WTC11 (cell line): Measurements from ENCODE around the gene SLC44A5. TPM values are rescaled to one million over a fixed set of nuclear protein-coding genes. Genes with fewer than 3 reads are reported as not detected.

Experiments used
- ATAC-seq: fragments of 200-7000 bp; cut with Tn5 transposase; 2 replicates; pipeline ENCODE4 v1.10.0; 2021; ENCODE audit warnings: mild to moderate bottlenecking, moderate library complexity
- CTCF ChIA-PET: fragments of 300-600 bp; sonication (Branson Sonifier 250); formaldehyde crosslinking; loops from one replicate; lab custom pipeline; 2021; ENCODE audit warnings: antibody characterized with exemption; lab: Charles Lee
- POLR2A ChIA-PET: fragments of 350-600 bp; sonication (Branson Sonifier 250); formaldehyde crosslinking; loops from one replicate; lab custom pipeline; 2021; ENCODE audit warnings: antibody characterized with exemption; lab: Charles Lee
- DNase-seq: peaks from one replicate; pipeline ENCODE4 v3.0.0; 2021; ENCODE audit warnings: low spot score
- H3K27ac Mint-ChIP-seq: 2 replicates; pipeline ENCODE4 v1.8.0; 2021; ENCODE audit warnings: mixed read lengths
- H3K27me3 Mint-ChIP-seq: 2 replicates; pipeline ENCODE4 v1.8.0; 2021; ENCODE audit warnings: low read depth, mild to moderate bottlenecking, moderate library complexity, mixed read lengths
- H3K36me3 Mint-ChIP-seq: 2 replicates; pipeline ENCODE4 v1.8.0; 2021; ENCODE audit warnings: mixed read lengths
- H3K4me1 Mint-ChIP-seq: 2 replicates; pipeline ENCODE4 v1.8.0; 2022; ENCODE audit warnings: mixed read lengths
- H3K4me3 Mint-ChIP-seq: 2 replicates; pipeline ENCODE4 v1.8.0; 2021; ENCODE audit warnings: mild to moderate bottlenecking, moderate library complexity, mixed read lengths
- H3K9me3 Mint-ChIP-seq: 2 replicates; pipeline ENCODE4 v1.8.0; 2021; ENCODE audit warnings: mixed read lengths
- CBFB ChIP-seq: sonication (generic); formaldehyde crosslinking; IDR thresholded peaks from 2 replicates; pipeline ENCODE4 v1.8.1; 2022; ENCODE audit warnings: mild to moderate bottlenecking, low read depth, missing genetic modification reagents
- CREB1 ChIP-seq: sonication (generic); formaldehyde crosslinking; IDR thresholded peaks from 2 replicates; pipeline ENCODE4 v1.8.0; 2023; ENCODE audit warnings: mild to moderate bottlenecking, missing genetic modification reagents
- ETV6 ChIP-seq: sonication (generic); formaldehyde crosslinking; IDR thresholded peaks from 2 replicates; pipeline ENCODE4 v1.8.1; 2022; ENCODE audit warnings: mild to moderate bottlenecking, missing genetic modification reagents
- GABPB1 ChIP-seq: sonication (generic); formaldehyde crosslinking; IDR thresholded peaks from 2 replicates; pipeline ENCODE4 v1.8.1; 2023; ENCODE audit warnings: mild to moderate bottlenecking, missing genetic modification reagents
- GTF2I ChIP-seq: fragments of 250-450 bp; sonication (Bioruptor Pico); conservative IDR thresholded peaks from 2 replicates; pipeline ENCODE4 v1.4.0; 2021; ENCODE audit warnings: mild to moderate bottlenecking
- NFE2L1 ChIP-seq: sonication (generic); formaldehyde crosslinking; IDR thresholded peaks from 2 replicates; pipeline ENCODE4 v1.8.1; 2023; ENCODE audit warnings: missing genetic modification reagents
- NR2C2 ChIP-seq: sonication (generic); formaldehyde crosslinking; IDR thresholded peaks from 2 replicates; pipeline ENCODE4 v1.8.0; 2022; ENCODE audit warnings: mild to moderate bottlenecking, missing genetic modification reagents
- OVOL2 ChIP-seq: fragments of 250-450 bp; sonication (Bioruptor Pico); IDR thresholded peaks from 2 replicates; pipeline ENCODE4 v1.9.0; 2021; ENCODE audit warnings: mild to moderate bottlenecking, borderline replicate concordance
- RELA ChIP-seq: sonication (generic); formaldehyde crosslinking; IDR thresholded peaks from 2 replicates; pipeline ENCODE4 v1.8.1; 2022; ENCODE audit warnings: missing genetic modification reagents, mild to moderate bottlenecking, borderline replicate concordance
- TCF7 ChIP-seq: sonication (generic); formaldehyde crosslinking; IDR thresholded peaks from 2 replicates; pipeline ENCODE4 v1.8.0; 2022; ENCODE audit warnings: mild to moderate bottlenecking, low read depth, missing genetic modification reagents, moderate library complexity
- ZNF219 ChIP-seq: sonication (generic); formaldehyde crosslinking; IDR thresholded peaks from 2 replicates; pipeline ENCODE4 v1.8.0; 2023; ENCODE audit warnings: missing genetic modification reagents, mild to moderate bottlenecking, borderline replicate concordance
- total RNA-seq: library from RNA; stranded (reverse); gene quantifications from 3 replicates; pipeline ENCODE4 v1.2.3, GENCODE V29; 2021
- TF ChIP-seq, protein P1 (sequence below): sonication (generic); formaldehyde crosslinking; IDR thresholded peaks from 2 replicates; pipeline ENCODE4 v1.8.1; 2022; ENCODE audit warnings: low read depth, mild to moderate bottlenecking, moderate library complexity, missing genetic modification reagents, borderline replicate concordance
- TF ChIP-seq, protein P2 (sequence below): sonication (generic); formaldehyde crosslinking; IDR thresholded peaks from 2 replicates; pipeline ENCODE4 v1.8.1; 2023; ENCODE audit warnings: mild to moderate bottlenecking, moderate library complexity, missing genetic modification reagents
- TF ChIP-seq, protein P3 (sequence below): sonication (generic); formaldehyde crosslinking; conservative IDR thresholded peaks from 2 replicates; pipeline ENCODE4 v1.8.1; 2022; ENCODE audit warnings: mild to moderate bottlenecking, missing genetic modification reagents
- TF ChIP-seq, protein P4 (sequence below): fragments of 250-450 bp; sonication (Bioruptor Pico); IDR thresholded peaks from 2 replicates; pipeline ENCODE4 v1.9.0; 2021; ENCODE audit warnings: mild to moderate bottlenecking
- TF ChIP-seq, protein P5 (sequence below): sonication (generic); formaldehyde crosslinking; IDR thresholded peaks from 2 replicates; pipeline ENCODE4 v1.8.0; 2023; ENCODE audit warnings: missing genetic modification reagents
- TF ChIP-seq, protein P6 (sequence below): sonication (generic); formaldehyde crosslinking; IDR thresholded peaks from 2 replicates; pipeline ENCODE4 v1.8.0; 2022; ENCODE audit warnings: mild to moderate bottlenecking, missing genetic modification reagents
- TF ChIP-seq, protein P7 (sequence below): sonication (generic); formaldehyde crosslinking; IDR thresholded peaks from 2 replicates; pipeline ENCODE4 v1.8.1; 2022; ENCODE audit warnings: low read depth, missing genetic modification reagents, borderline replicate concordance
- TF ChIP-seq, protein P8 (sequence below): fragments of 200-600 bp; IDR thresholded peaks from 2 replicates; pipeline ENCODE4 v1.8.0; 2022; ENCODE audit warnings: antibody characterized with exemption
- TF ChIP-seq, protein P9 (sequence below): fragments of 250-450 bp; sonication (Bioruptor Pico); IDR thresholded peaks from 2 replicates; pipeline ENCODE4 v1.9.0; 2021; ENCODE audit warnings: mild to moderate bottlenecking, borderline replicate concordance

Gene SLC44A5
- total RNA-seq, 1 experiment from 2014 or later, result 1.8 TPM

DNA sequence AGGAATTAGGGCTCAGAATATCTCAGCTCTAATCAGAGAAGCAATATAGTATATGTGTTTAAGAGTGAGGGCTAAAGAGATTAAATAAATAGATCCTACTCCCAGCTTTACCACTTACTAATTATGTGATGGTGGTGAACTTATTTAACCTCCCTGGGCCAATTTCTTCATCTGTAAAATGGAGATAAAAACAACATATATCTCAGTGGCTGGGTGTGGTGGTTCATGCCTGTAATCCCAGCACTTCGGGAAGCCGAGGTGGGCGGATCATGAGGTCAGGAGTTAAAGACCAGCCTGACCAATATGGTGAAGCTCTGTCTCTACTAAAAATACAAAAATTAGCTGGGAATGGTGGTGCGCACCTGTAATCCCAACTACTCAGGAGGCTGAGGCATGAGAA lies 135.2 kb downstream of the SLC44A5 start:
- H3K4me1 Mint-ChIP-seq, result no peaks in the 10 kb centered on the region
- DNase-seq (no peak), ATAC-seq (no peak)
- H3K9me3 Mint-ChIP-seq, result peaks cover 19% of the 10 kb centered on the region
- H3K27me3 Mint-ChIP-seq, result no peaks in the 10 kb centered on the region
- CTCF ChIA-PET, result no interaction called here
- H3K36me3 Mint-ChIP-seq, result 0 out of 2 replicates have a peak, but pooled peaks cover 3% of the 10 kb centered on the region
- H3K4me3 Mint-ChIP-seq, result no peak overlapping the region
- POLR2A ChIA-PET, result no interaction called here
- H3K27ac Mint-ChIP-seq, result no peak overlapping the region
- TF ChIP-seq ETV6 (no peak), NFE2L1 (CRISPR knock-in tag) (no peak), NR2C2 (no peak), TCF7 (no peak), CBFB (CRISPR knock-in tag) (no peak), OVOL2 (CRISPR knock-in tag) (no peak), ZNF219 (CRISPR knock-in tag) (no peak), GTF2I (CRISPR knock-in tag) (no peak), RELA (no peak)
- TF ChIP-seq, protein P1, sequence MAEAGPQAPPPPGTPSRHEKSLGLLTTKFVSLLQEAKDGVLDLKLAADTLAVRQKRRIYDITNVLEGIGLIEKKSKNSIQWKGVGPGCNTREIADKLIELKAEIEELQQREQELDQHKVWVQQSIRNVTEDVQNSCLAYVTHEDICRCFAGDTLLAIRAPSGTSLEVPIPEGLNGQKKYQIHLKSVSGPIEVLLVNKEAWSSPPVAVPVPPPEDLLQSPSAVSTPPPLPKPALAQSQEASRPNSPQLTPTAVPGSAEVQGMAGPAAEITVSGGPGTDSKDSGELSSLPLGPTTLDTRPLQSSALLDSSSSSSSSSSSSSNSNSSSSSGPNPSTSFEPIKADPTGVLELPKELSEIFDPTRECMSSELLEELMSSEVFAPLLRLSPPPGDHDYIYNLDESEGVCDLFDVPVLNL (CRISPR knock-in tag), result no peak
- TF ChIP-seq, protein P2, sequence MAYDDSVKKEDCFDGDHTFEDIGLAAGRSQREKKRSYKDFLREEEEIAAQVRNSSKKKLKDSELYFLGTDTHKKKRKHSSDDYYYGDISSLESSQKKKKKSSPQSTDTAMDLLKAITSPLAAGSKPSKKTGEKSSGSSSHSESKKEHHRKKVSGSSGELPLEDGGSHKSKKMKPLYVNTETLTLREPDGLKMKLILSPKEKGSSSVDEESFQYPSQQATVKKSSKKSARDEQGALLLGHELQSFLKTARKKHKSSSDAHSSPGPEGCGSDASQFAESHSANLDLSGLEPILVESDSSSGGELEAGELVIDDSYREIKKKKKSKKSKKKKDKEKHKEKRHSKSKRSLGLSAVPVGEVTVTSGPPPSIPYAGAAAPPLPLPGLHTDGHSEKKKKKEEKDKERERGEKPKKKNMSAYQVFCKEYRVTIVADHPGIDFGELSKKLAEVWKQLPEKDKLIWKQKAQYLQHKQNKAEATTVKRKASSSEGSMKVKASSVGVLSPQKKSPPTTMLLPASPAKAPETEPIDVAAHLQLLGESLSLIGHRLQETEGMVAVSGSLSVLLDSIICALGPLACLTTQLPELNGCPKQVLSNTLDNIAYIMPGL, result no peak
- TF ChIP-seq, protein P3, sequence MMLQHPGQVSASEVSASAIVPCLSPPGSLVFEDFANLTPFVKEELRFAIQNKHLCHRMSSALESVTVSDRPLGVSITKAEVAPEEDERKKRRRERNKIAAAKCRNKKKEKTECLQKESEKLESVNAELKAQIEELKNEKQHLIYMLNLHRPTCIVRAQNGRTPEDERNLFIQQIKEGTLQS (CRISPR knock-in tag), result no peak
- TF ChIP-seq, protein P4, sequence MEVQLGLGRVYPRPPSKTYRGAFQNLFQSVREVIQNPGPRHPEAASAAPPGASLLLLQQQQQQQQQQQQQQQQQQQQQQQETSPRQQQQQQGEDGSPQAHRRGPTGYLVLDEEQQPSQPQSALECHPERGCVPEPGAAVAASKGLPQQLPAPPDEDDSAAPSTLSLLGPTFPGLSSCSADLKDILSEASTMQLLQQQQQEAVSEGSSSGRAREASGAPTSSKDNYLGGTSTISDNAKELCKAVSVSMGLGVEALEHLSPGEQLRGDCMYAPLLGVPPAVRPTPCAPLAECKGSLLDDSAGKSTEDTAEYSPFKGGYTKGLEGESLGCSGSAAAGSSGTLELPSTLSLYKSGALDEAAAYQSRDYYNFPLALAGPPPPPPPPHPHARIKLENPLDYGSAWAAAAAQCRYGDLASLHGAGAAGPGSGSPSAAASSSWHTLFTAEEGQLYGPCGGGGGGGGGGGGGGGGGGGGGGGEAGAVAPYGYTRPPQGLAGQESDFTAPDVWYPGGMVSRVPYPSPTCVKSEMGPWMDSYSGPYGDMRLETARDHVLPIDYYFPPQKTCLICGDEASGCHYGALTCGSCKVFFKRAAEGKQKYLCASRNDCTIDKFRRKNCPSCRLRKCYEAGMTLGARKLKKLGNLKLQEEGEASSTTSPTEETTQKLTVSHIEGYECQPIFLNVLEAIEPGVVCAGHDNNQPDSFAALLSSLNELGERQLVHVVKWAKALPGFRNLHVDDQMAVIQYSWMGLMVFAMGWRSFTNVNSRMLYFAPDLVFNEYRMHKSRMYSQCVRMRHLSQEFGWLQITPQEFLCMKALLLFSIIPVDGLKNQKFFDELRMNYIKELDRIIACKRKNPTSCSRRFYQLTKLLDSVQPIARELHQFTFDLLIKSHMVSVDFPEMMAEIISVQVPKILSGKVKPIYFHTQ (CRISPR knock-in tag), result no peak
- TF ChIP-seq, protein P5, sequence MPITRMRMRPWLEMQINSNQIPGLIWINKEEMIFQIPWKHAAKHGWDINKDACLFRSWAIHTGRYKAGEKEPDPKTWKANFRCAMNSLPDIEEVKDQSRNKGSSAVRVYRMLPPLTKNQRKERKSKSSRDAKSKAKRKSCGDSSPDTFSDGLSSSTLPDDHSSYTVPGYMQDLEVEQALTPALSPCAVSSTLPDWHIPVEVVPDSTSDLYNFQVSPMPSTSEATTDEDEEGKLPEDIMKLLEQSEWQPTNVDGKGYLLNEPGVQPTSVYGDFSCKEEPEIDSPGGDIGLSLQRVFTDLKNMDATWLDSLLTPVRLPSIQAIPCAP, result no peak
- TF ChIP-seq, protein P6, sequence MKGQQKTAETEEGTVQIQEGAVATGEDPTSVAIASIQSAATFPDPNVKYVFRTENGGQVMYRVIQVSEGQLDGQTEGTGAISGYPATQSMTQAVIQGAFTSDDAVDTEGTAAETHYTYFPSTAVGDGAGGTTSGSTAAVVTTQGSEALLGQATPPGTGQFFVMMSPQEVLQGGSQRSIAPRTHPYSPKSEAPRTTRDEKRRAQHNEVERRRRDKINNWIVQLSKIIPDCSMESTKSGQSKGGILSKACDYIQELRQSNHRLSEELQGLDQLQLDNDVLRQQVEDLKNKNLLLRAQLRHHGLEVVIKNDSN, result no peak
- TF ChIP-seq, protein P7, sequence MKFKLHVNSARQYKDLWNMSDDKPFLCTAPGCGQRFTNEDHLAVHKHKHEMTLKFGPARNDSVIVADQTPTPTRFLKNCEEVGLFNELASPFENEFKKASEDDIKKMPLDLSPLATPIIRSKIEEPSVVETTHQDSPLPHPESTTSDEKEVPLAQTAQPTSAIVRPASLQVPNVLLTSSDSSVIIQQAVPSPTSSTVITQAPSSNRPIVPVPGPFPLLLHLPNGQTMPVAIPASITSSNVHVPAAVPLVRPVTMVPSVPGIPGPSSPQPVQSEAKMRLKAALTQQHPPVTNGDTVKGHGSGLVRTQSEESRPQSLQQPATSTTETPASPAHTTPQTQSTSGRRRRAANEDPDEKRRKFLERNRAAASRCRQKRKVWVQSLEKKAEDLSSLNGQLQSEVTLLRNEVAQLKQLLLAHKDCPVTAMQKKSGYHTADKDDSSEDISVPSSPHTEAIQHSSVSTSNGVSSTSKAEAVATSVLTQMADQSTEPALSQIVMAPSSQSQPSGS (CRISPR knock-in tag), result no peak

DNA sequence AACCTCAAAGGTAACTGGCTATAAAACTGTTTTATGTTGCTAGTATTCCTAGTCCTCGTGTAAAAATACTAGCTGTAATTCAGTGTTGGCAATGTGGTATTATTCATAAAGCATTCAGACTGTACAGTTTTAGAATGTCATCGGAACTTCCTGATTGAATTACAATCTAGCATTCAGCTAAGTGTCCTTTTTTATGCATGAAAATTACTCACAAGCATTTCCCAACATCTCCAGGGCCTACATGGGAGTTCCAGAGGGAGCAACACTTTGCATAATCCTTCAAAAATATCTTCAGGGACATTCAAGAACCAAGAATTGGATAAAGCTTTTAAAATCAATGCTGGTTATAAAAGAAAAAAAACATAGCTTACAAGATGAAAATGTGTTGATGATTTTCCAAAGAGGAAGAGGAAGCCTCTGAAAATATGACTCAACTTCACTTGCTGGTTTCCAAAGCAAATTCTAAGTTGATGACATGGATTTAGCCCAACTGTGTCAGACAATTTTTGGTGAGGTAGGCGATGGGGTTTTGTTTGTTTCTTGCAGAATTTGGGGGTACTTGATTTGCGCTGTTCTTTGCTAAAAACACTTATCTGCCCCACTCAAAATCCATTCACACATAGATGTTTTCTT lies 137.8 kb downstream of the SLC44A5 start:
- Mint-ChIP-seq H3K4me3 (no peak overlapping the region), H3K27ac (no peak overlapping the region), H3K9me3 (peaks cover 19% of the 10 kb centered on the region), H3K4me1 (no peaks in the 10 kb centered on the region), H3K36me3 (0 out of 2 replicates have a peak, but pooled peaks cover 3% of the 10 kb centered on the region), H3K27me3 (no peaks in the 10 kb centered on the region)
- no peak for ATAC-seq
- ChIA-PET CTCF (no interaction called here), POLR2A (no interaction called here)
- no peak for DNase-seq
- TF ChIP-seq, protein P8, sequence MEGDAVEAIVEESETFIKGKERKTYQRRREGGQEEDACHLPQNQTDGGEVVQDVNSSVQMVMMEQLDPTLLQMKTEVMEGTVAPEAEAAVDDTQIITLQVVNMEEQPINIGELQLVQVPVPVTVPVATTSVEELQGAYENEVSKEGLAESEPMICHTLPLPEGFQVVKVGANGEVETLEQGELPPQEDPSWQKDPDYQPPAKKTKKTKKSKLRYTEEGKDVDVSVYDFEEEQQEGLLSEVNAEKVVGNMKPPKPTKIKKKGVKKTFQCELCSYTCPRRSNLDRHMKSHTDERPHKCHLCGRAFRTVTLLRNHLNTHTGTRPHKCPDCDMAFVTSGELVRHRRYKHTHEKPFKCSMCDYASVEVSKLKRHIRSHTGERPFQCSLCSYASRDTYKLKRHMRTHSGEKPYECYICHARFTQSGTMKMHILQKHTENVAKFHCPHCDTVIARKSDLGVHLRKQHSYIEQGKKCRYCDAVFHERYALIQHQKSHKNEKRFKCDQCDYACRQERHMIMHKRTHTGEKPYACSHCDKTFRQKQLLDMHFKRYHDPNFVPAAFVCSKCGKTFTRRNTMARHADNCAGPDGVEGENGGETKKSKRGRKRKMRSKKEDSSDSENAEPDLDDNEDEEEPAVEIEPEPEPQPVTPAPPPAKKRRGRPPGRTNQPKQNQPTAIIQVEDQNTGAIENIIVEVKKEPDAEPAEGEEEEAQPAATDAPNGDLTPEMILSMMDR, result no peak
- TF ChIP-seq, protein P9, sequence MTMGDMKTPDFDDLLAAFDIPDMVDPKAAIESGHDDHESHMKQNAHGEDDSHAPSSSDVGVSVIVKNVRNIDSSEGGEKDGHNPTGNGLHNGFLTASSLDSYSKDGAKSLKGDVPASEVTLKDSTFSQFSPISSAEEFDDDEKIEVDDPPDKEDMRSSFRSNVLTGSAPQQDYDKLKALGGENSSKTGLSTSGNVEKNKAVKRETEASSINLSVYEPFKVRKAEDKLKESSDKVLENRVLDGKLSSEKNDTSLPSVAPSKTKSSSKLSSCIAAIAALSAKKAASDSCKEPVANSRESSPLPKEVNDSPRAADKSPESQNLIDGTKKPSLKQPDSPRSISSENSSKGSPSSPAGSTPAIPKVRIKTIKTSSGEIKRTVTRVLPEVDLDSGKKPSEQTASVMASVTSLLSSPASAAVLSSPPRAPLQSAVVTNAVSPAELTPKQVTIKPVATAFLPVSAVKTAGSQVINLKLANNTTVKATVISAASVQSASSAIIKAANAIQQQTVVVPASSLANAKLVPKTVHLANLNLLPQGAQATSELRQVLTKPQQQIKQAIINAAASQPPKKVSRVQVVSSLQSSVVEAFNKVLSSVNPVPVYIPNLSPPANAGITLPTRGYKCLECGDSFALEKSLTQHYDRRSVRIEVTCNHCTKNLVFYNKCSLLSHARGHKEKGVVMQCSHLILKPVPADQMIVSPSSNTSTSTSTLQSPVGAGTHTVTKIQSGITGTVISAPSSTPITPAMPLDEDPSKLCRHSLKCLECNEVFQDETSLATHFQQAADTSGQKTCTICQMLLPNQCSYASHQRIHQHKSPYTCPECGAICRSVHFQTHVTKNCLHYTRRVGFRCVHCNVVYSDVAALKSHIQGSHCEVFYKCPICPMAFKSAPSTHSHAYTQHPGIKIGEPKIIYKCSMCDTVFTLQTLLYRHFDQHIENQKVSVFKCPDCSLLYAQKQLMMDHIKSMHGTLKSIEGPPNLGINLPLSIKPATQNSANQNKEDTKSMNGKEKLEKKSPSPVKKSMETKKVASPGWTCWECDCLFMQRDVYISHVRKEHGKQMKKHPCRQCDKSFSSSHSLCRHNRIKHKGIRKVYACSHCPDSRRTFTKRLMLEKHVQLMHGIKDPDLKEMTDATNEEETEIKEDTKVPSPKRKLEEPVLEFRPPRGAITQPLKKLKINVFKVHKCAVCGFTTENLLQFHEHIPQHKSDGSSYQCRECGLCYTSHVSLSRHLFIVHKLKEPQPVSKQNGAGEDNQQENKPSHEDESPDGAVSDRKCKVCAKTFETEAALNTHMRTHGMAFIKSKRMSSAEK (CRISPR knock-in tag), result no peak
- TF ChIP-seq GABPB1, result no peak
- TF ChIP-seq CREB1 (CRISPR knock-in tag), result no peak
- no peak for TF ChIP-seq NR2C2
